Sciatic nerve (tissue), 2 donors: ENCODE data around the gene C1QTNF12. TPM values are rescaled to one million over a fixed set of nuclear protein-coding genes. Genes with fewer than 3 reads are reported as not detected.

Experiments used
- ATAC-seq: fragments of 200-7000 bp; cut with Tn5 transposase; one replicate; pipeline ENCODE4 v1.9.1; 2020; ENCODE audit warnings: mild to moderate bottlenecking, moderate library complexity
- DNase-seq: peaks from one replicate; pipeline ENCODE4 v3.0.0-alpha.2; 2020; ENCODE audit warnings: low spot score
- intact Hi-C: fragments of 100-400 bp; cut with DNase I; formaldehyde crosslinking; loops from one replicate; pipeline ENCODE4 v1.14.2; 2022
- total RNA-seq: library from RNA; stranded (reverse); fragmentation: NEBNext Ultra II Directional; extraction: Animal tissue kit (Norgen Biotek cat#: 25700); gene quantifications from one replicate; pipeline ENCODE4 v1.2.1, GENCODE V29; 2021
- donor health status: DM: no; HTN: no; CAD: no.
- donor health status: DM: no; HTN: no; CAD: no.

The C1QTNF12 gene
- total RNA-seq, 1 donor from 2014 or later: 3.5 TPM

GRCh38 chr1:1221887-1222574, 24.5 kb downstream of the C1QTNF12 start:
- no peak for DNase-seq
- intact Hi-C loops: no loop called here
- ATAC-seq: no peak

- ATAC-seq: no peak
- DNase-seq: no peak
- intact Hi-C loops: no loop called here
These were observed 26.3 kb downstream of the C1QTNF12 start for GRCh38 chr1:1220197-1220596.

GRCh38 chr1:1219341-1219740, 27.2 kb downstream of the C1QTNF12 start:
- DNase-seq (no peak), ATAC-seq (no peak)
- intact Hi-C loops: no loop called here

GRCh38 chr1:1218524-1219200, 27.9 kb downstream of the C1QTNF12 start:
- no peak for DNase-seq
- intact Hi-C loops: no loop called here
- no peak for ATAC-seq

- no peak for ATAC-seq
- intact Hi-C loops: no loop called here
- no peak for DNase-seq
These were observed 28.6 kb downstream of the C1QTNF12 start for GRCh38 chr1:1217621-1218523.

- intact Hi-C loops: no loop called here
- DNase-seq (no peak), ATAC-seq (no peak)
These were observed 29.5 kb downstream of the C1QTNF12 start for GRCh38 chr1:1216770-1217620.

- DNase-seq (no peak), ATAC-seq (no peak)
- intact Hi-C loops: no loop called here
These were observed 30.5 kb downstream of the C1QTNF12 start for GRCh38 chr1:1215881-1216605.

GRCh38 chr1:1215080-1215676, 31.3 kb downstream of the C1QTNF12 start:
- ATAC-seq (no peak), DNase-seq (no peak)
- intact Hi-C loops: no loop called here

GRCh38 chr1:1213345-1214265, 32.9 kb downstream of the C1QTNF12 start, which contains the start of gene TNFRSF4:
TNFRSF4 (minus strand) TSS chr1:1214153; CDS start chr1:1214127, 26 bp downstream.
- ATAC-seq: no peak
- intact Hi-C loops: no loop called here
- DNase-seq: no peak

- DNase-seq (no peak), ATAC-seq (no peak)
- intact Hi-C loops: no loop called here
These were observed 33.7 kb downstream of the C1QTNF12 start for GRCh38 chr1:1212780-1213344.

- intact Hi-C loops: no loop called here
- DNase-seq (no peak), ATAC-seq (no peak)
These were observed 34.7 kb downstream of the C1QTNF12 start for GRCh38 chr1:1211541-1212441.

- DNase-seq (no peak), ATAC-seq (no peak)
- intact Hi-C loops: no loop called here
These were observed 35.6 kb downstream of the C1QTNF12 start for GRCh38 chr1:1210726-1211540.

- intact Hi-C loops: no loop called here
- no peak for ATAC-seq
- no peak for DNase-seq
These were observed 37.6 kb downstream of the C1QTNF12 start for GRCh38 chr1:1208713-1209433.

- no peak for DNase-seq
- ATAC-seq: no peak
- intact Hi-C loops: no loop called here
These were observed 39.0 kb downstream of the C1QTNF12 start for GRCh38 chr1:1207571-1207892.
